ENCODE measurements around the gene TTLL5. TPM values are rescaled to one million over a fixed set of nuclear protein-coding genes. Genes with fewer than 3 reads are reported as not detected.

Gene TTLL5
- total RNA-seq, 3 donors from 2014 or later, result 30.8 to 51.0 (median 32.8) TPM

DNA sequence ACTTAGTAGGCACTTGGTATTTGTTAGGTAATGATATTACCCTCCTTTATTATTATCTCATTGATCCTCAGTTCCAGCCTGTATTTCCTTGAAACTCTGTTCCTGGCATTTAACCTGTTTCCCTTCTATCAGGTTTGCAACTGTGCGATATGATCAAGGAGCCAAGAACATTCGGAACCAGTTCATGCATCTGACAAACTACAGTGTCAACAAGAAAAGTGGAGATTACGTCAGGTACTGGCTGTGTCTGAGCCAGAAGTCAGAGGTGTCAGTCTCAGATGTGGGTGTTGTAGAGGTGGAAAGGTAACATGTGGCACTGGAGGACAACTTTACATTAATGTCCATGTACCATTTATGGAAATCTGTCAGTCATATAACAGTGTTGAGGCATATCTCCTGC is 56.7 kb downstream of the TTLL5 start:
- DNase-seq (no peak), ATAC-seq (no peak)
- Histone ChIP-seq H3K36me3 (ENCODE audit: low read depth) (no peaks in the 10 kb centered on the region), H3K4me1 (ENCODE audit: low read depth) (no peaks in the 10 kb centered on the region), H3K4me3 (no peak overlapping the region), H3K9me3 (no peaks in the 10 kb centered on the region)
- intact Hi-C loops (cut with DNase I, micrococcal nuclease), result no loop called here
- TF ChIP-seq, protein P1, sequence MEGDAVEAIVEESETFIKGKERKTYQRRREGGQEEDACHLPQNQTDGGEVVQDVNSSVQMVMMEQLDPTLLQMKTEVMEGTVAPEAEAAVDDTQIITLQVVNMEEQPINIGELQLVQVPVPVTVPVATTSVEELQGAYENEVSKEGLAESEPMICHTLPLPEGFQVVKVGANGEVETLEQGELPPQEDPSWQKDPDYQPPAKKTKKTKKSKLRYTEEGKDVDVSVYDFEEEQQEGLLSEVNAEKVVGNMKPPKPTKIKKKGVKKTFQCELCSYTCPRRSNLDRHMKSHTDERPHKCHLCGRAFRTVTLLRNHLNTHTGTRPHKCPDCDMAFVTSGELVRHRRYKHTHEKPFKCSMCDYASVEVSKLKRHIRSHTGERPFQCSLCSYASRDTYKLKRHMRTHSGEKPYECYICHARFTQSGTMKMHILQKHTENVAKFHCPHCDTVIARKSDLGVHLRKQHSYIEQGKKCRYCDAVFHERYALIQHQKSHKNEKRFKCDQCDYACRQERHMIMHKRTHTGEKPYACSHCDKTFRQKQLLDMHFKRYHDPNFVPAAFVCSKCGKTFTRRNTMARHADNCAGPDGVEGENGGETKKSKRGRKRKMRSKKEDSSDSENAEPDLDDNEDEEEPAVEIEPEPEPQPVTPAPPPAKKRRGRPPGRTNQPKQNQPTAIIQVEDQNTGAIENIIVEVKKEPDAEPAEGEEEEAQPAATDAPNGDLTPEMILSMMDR (IDR thresholded peaks at IDR 0.05), result no peak

DNA sequence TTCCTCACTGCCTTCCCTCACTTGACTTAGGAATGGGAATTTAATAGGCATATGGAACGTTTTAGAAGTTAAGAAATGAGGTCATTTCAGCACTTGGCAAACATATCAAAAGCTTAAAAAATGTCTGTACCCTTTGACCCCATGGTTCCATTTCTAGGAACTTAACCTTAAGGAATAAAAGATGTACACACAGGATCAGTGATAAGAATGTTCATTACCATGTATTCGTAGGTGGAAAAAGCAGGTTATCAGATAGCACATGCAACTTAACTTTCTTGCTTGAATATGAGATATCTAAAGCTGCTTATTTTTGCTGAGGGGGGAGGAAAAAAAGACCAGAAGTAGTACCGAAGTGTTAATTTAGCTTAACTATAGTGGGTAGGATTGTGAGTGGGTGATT is 57.2 kb downstream of the TTLL5 start:
- no peak for ATAC-seq
- TF ChIP-seq, protein P1 (IDR thresholded peaks at IDR 0.05), result no peak
- no peaks in the 10 kb centered on the region for H3K36me3 ChIP-seq (ENCODE audit: low read depth)
- no peaks in the 10 kb centered on the region for H3K4me1 ChIP-seq (ENCODE audit: low read depth)
- intact Hi-C loops (cut with DNase I, micrococcal nuclease), result no loop called here
- H3K9me3 ChIP-seq, result no peaks in the 10 kb centered on the region
- no peak overlapping the region for H3K4me3 ChIP-seq
- DNase-seq, result no peak

DNA sequence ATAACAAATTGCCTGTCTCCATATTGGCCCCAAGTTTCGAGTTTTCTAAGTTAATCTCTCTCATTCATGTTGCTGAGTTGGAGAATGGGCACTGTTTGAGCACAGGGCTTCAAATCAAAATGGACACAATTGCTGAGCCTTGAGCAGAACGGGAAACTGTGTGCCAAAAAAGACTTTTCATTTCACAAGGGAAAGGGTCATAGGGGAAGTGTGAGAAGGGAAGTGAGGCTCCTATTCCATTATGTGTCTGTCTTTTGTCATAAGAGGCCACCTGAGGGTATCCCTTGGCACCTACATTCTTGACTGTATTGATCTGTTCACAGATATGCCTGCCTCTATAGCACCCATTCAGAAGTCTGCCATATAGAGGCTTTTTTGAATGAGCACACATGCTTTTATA is 59.1 kb downstream of the TTLL5 start:
- Histone ChIP-seq H3K36me3 (ENCODE audit: low read depth) (no peaks in the 10 kb centered on the region), H3K9me3 (no peaks in the 10 kb centered on the region), H3K4me3 (no peak overlapping the region), H3K4me1 (ENCODE audit: low read depth) (no peaks in the 10 kb centered on the region)
- ATAC-seq (no peak), DNase-seq (no peak)
- intact Hi-C loops (cut with DNase I, micrococcal nuclease), result no loop called here
- TF ChIP-seq, protein P1 (IDR thresholded peaks at IDR 0.05), result no peak

DNA sequence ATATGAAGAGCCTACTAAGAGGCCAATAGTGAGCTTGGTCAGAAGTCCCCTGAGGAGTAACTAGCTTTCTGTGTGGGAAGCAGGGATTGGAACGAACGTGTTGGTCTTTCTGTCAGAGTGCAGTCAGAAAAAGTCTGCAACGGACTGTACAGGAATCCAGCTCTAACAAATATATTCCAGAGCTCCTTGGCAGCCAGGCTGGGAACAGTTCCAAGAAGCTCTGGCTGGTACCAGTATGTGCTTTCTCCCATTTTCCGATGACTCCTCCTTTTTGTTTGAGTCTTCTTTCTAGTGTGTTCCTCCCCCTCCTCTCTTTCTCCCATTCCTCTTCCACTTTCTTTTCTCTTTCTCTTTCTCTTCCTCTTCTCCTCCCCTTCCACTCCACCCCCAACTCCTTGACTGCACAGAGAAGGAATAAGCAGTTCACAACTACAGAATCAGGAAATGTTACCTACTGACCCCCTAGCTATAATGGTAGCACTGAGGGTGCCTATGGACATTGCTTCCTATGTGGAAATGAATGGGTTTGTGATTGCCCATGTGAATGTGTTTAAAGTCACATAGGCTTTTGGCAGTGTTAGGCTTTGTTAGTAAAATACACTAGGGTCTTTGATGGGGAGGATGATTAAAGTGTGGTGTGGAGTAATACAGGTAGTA is 59.9 kb downstream of the TTLL5 start:
- TF ChIP-seq, protein P1 (IDR thresholded peaks at IDR 0.05), result no peak
- no peaks in the 10 kb centered on the region for H3K4me1 ChIP-seq (ENCODE audit: low read depth)
- ATAC-seq, result no peak
- H3K4me3 ChIP-seq, result no peak overlapping the region
- DNase-seq, result peak in 1 of 3 donors; percentile 9
- no peaks in the 10 kb centered on the region for H3K9me3 ChIP-seq
- intact Hi-C loops (cut with DNase I, micrococcal nuclease), result no loop called here
- H3K36me3 ChIP-seq (ENCODE audit: low read depth), result no peaks in the 10 kb centered on the region

DNA sequence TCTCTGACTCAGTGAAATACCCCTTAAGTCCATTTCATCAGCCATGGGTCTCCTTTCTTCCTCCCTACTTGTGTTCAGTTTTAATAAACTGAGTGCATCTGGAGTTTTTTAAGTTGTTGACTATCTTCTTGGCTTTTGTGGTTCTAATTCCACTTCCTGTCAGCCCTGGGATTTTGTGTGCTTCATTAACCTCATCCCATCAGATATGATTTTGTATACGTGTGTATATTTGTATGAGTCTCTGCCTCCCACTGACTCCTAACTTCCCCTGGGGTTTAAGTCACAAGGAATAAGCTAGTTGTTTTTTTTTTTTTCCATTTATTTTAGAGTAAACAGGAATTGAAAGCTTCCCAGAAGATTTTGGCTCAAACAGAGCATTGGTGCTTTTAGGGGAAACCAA is 62.7 kb downstream of the TTLL5 start:
- no peak for ATAC-seq

More for the DNA sequence above, 62.7 kb downstream of the TTLL5 start:
- DNase-seq, result no peak
- Histone ChIP-seq H3K9me3 (no peaks in the 10 kb centered on the region), H3K4me3 (no peak overlapping the region), H3K36me3 (ENCODE audit: low read depth) (no peaks in the 10 kb centered on the region), H3K4me1 (ENCODE audit: low read depth) (no peaks in the 10 kb centered on the region)
- intact Hi-C loops (cut with DNase I, micrococcal nuclease), result no loop called here
- TF ChIP-seq, protein P1 (IDR thresholded peaks at IDR 0.05), result no peak
